Measurements from ENCODE around the gene SMG1.

DNA sequence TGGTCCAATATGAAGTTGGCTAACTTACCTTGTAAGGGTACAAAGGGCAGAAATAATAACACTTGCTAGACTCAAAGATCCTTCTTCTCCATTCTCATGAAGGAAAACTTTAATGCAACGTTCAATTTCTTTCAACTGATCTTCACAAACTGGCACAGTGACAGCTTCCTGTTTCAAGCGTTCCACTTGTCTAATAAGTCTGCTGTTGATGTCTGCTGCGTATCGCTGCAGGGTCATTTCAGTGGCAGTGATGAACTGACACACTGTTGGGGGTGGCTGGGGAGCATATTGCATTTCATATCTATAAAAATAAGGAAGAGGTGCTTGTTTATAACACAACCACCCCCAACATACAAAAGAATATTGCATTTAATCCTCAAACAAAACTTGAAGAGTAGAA lies 91.3 kb downstream of the SMG1 start:
- TF ChIP-seq ELF1 (IDR thresholded peaks at IDR 0.05; ENCODE audit: borderline replicate concordance, low read depth) (no peak), POLR2A (IDR thresholded peaks at IDR 0.05; ENCODE audit: borderline replicate concordance, extremely low read depth, insufficient read depth, insufficient read length) (no peak)

Measured in HCT116 (cell line).